Stromal cell of bone marrow (primary cell): Measurements from ENCODE around the gene TMED1.

Experiments used
- DNase-seq: peaks from one replicate; pipeline ENCODE4 v3.0.0-alpha.2; 2012; ENCODE audit warnings: low read depth

Gene TMED1

GRCh38 chr19:10811391-10812111 lies 24.5 kb downstream of the TMED1 start:
- no peak for DNase-seq

- no peak for DNase-seq
Observed at GRCh38 chr19:10809651-10810285, 26.2 kb downstream of the TMED1 start.

GRCh38 chr19:10808937-10809649 lies 26.9 kb downstream of the TMED1 start:
- no peak for DNase-seq

- no peak for DNase-seq
Observed at GRCh38 chr19:10805758-10806247, 30.2 kb downstream of the TMED1 start.

GRCh38 chr19:10805065-10805757 lies 30.8 kb downstream of the TMED1 start:
- no peak for DNase-seq

- no peak for DNase-seq
Observed at GRCh38 chr19:10803252-10803651, 32.8 kb downstream of the TMED1 start.

- DNase-seq = no peak
Observed at GRCh38 chr19:10802479-10802878, 33.5 kb downstream of the TMED1 start.

- no peak for DNase-seq
Observed at GRCh38 chr19:10800488-10800887, 35.5 kb downstream of the TMED1 start.

- DNase-seq = no peak
Observed at GRCh38 chr19:10797541-10798256, 38.3 kb downstream of the TMED1 start.

GRCh38 chr19:10797078-10797477 lies 38.9 kb downstream of the TMED1 start:
- no peak for DNase-seq

GRCh38 chr19:10796653-10797052 lies 39.4 kb downstream of the TMED1 start:
- no peak for DNase-seq

- no peak for DNase-seq
Observed at GRCh38 chr19:10789866-10790265, 46.1 kb downstream of the TMED1 start.

GRCh38 chr19:10788146-10788545 lies 47.9 kb downstream of the TMED1 start:
- no peak for DNase-seq

GRCh38 chr19:10784257-10784656 lies 51.8 kb downstream of the TMED1 start:
- DNase-seq = no peak

- DNase-seq = no peak
Observed at GRCh38 chr19:10782795-10783194, 53.2 kb downstream of the TMED1 start.
